ENCODE measurements around the gene NFX1. TPM values are rescaled to one million over a fixed set of nuclear protein-coding genes. Genes with fewer than 3 reads are reported as not detected.

The NFX1 gene
- total and polyA plus RNA-seq, 10 of the 15 experiments (the other 5 are each of a cell fraction or from before 2014, with no cell fraction given), result 11.9 to 45.1 (median 36.1) TPM

- Histone ChIP-seq H3K4me1 (ENCODE audit: control insufficient read depth, insufficient read depth, low read length) (no peaks in the 10 kb centered on the region), H3K4me2 (ENCODE audit: control insufficient read depth, insufficient read depth) (no peak overlapping the region), H3K27ac (ENCODE audit: control insufficient read depth, insufficient read depth) (no peak overlapping the region), H3K79me2 (ENCODE audit: control insufficient read depth, insufficient read depth, low read length) (no peaks in the 10 kb centered on the region), H3K36me3 (ENCODE audit: control insufficient read depth in 2 of 2, insufficient read depth in 2 of 2, low read length in 1 of 2) (no peaks in the 10 kb centered on the region), H3K9ac (ENCODE audit: control insufficient read depth, insufficient read depth, low read length) (no peak overlapping the region), H3K4me3 (no peak overlapping the region), H2AFZ (ENCODE audit: control insufficient read depth, low read depth, low read length) (no peak overlapping the region), H3K27me3 (replicated peaks in 1 of 2; ENCODE audit: control insufficient read depth in 2 of 2, insufficient read depth in 2 of 2, low read length in 1 of 2) (no peaks in the 10 kb centered on the region; a peak in 1 of 4 replicates), H4K20me1 (ENCODE audit: control insufficient read depth, insufficient read depth) (no peaks in the 10 kb centered on the region), H3K9me3 (replicated peaks; ENCODE audit: control insufficient read depth, insufficient read depth, low read length) (no peaks in the 10 kb centered on the region)
- SMC1A ChIA-PET (ENCODE audit: uncharacterized antibody, unreplicated experiment), result interaction anchor here (1.4 kb wide), 1 partner anchor 12 kb away, joined by 3 read pairs; no protein-coding TSS in a partner anchor
- FAIRE-seq, result no peak
- TF ChIP-seq CEBPZ (IDR thresholded peaks at IDR 0.05; ENCODE audit: low read depth, low read length) (no peak), NRF1 (conservative IDR thresholded peaks at IDR 0.05; ENCODE audit: low read depth, low read length) (no peak), MEF2B (IDR thresholded peaks at IDR 0.05; ENCODE audit: partially characterized antibody, poor library complexity, severe bottlenecking) (no peak), FOXK2 (IDR thresholded peaks at IDR 0.05) (no peak), RELB (IDR thresholded peaks at IDR 0.05; ENCODE audit: low read depth) (no peak), SP1 (IDR thresholded peaks at IDR 0.05; ENCODE audit: low read depth, low read length) (no peak), SMC3 (IDR thresholded peaks at IDR 0.05; ENCODE audit: borderline replicate concordance, low read length) (no peak), REST (IDR thresholded peaks at IDR 0.05; ENCODE audit: low read depth, low read length) (no peak), ZNF384 (IDR thresholded peaks at IDR 0.05; ENCODE audit: borderline replicate concordance, low read depth, low read length) (no peak), NKRF (conservative IDR thresholded peaks at IDR 0.05) (no peak), ZZZ3 (IDR thresholded peaks at IDR 0.05; ENCODE audit: control insufficient read depth, insufficient read length, low read depth) (no peak), MAX (IDR thresholded peaks at IDR 0.05; ENCODE audit: low read depth, low read length) (no peak)
- CTCF ChIA-PET, result interaction anchor here (0.6 to 1.2 kb wide), 3 partner anchors 14 to 55 kb away, joined by 3 read pairs; no protein-coding TSS in a partner anchor
- ATAC-seq, result no peak
- POLR2A ChIA-PET, result no interaction called here
- RAD21 ChIA-PET (ENCODE audit: unreplicated experiment), result no interaction called here
- intact Hi-C loops (cut with micrococcal nuclease; ENCODE audit: unreplicated experiment) (no loop called here), in situ Hi-C loops (cut with MboI) (no loop called here)
- DNase-seq (ENCODE audit: low read depth, low spot score), result no peak
- BruUV-seq (replicated peaks), result no TSS peak
- WGBS (ENCODE audit: insufficient coverage, insufficient replicate concordance, low lambda C conversion rate, missing lambda C conversion rate), result 48% methylated on average over 10 of the region's 10 CpGs
Observed at GRCh38 chr9:33419708-33420303, 129.5 kb downstream of the NFX1 start.

Measured in GM12878 (cell line).